ACC112 (cell line): Measurements from ENCODE around the gene NDRG4.

Experiments
- H2AFZ ChIP-seq: fragments of 200-600 bp; sonication (generic); one replicate; pipeline ENCODE4 v1.6.0; 2017; ENCODE audit warnings: antibody characterized with exemption, low read length; ENCODE audit not compliant: unreplicated experiment
- H3K27ac ChIP-seq: fragments of 200-600 bp; sonication (generic); 2 replicates; pipeline ENCODE4 v1.5.1; 2014; ENCODE audit warnings: low read depth, mild to moderate bottlenecking, antibody characterized with exemption, low read length, moderate library complexity
- H3K27me3 ChIP-seq: fragments of 200-600 bp; sonication (generic); 2 replicates; pipeline ENCODE4 v1.6.1; 2014; ENCODE audit warnings: mild to moderate bottlenecking, antibody characterized with exemption, low read length, moderate library complexity, mixed read lengths; ENCODE audit not compliant: insufficient read depth
- H3K36me3 ChIP-seq: fragments of 200-600 bp; sonication (generic); 2 replicates; pipeline ENCODE4 v1.6.1; 2016; ENCODE audit warnings: mild to moderate bottlenecking, antibody characterized with exemption, low read length, moderate library complexity, mixed read lengths; ENCODE audit not compliant: insufficient read depth
- H3K4me1 ChIP-seq: fragments of 200-600 bp; sonication (generic); one replicate; pipeline ENCODE4 v1.6.1; 2016; ENCODE audit warnings: low read length, mixed read lengths; ENCODE audit not compliant: insufficient read depth, unreplicated experiment, control insufficient read depth
- H3K4me3 ChIP-seq: fragments of 200-600 bp; sonication (generic); 2 replicates; pipeline ENCODE4 v1.5.1; 2014; ENCODE audit warnings: mild to moderate bottlenecking, low read depth, low read length
- H3K79me2 ChIP-seq: fragments of 200-600 bp; sonication (generic); one replicate; pipeline ENCODE4 v1.6.0; 2016; ENCODE audit warnings: low read length; ENCODE audit not compliant: control insufficient read depth, unreplicated experiment, insufficient read depth

The NDRG4 gene

DNA sequence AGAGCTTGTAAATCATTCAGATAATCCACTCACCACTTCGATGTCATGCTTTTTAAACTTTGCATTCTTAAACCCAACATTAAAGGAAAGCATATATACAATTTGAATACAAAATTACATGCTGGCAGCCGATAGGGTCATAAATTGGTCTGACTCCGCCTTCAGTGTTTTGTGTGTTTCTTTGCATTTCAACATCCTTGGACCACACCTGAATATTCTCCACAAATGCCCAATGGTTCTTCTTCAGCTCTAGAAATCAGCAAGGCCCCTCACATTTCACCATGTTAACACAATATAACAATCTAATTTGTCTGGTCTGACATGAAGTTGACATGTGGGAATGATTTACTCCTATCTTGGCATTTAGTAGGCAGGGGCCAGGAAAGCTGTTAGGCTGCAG lies 32.5 kb downstream of the NDRG4 start:
- Histone ChIP-seq H3K36me3 (peaks cover 49% of the 10 kb centered on the region), H3K4me3 (no peak overlapping the region), H3K27me3 (no peaks in the 10 kb centered on the region), H3K4me1 (no peaks in the 10 kb centered on the region), H3K79me2 (no peaks in the 10 kb centered on the region), H2AFZ (no peak overlapping the region), H3K27ac (no peak overlapping the region)

DNA sequence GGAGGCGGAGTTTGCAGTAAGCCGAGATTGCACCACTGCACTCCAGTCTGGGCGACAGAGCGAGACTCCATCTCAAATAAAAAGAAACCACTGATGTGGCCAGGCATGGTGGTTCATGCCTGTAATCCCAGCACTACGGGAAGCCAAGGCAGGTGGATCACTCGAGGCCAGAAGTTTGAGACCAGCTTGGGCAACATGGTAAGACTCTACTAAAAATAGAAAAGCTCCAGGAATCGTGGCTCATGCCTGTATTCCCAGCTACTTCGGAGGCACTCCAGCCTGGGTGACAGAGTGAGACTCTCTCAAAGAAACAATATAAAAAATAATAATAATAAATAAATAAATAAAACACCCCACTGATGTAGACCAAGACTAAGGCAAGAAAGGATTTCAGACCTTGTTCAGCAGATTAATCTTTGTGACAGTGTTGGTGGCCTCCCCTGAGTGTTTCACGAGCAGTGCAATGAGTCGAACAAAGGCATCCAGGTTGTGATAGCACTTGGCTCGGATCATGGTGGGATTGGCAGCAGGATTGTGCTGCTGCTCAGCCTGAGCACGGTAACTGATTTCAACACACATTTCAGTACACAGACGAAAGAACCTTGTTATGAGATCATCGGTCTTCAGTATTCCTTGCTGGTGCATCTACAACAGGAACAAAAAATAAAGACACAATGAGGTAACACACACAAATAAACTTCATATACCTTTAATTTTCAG lies 34.0 kb downstream of the NDRG4 start:
- H3K4me1 ChIP-seq, result no peaks in the 10 kb centered on the region
- H2AFZ ChIP-seq, result no peak overlapping the region
- H3K4me3 ChIP-seq, result no peak overlapping the region
- H3K79me2 ChIP-seq, result no peaks in the 10 kb centered on the region
- peaks cover 55% of the 10 kb centered on the region for H3K36me3 ChIP-seq
- no peak overlapping the region for H3K27ac ChIP-seq
- H3K27me3 ChIP-seq, result no peaks in the 10 kb centered on the region

GRCh38 chr16:58535100-58535499 lies 35.2 kb downstream of the NDRG4 start:
- H3K4me3 ChIP-seq, result no peak overlapping the region
- H3K27me3 ChIP-seq, result no peaks in the 10 kb centered on the region
- no peak overlapping the region for H2AFZ ChIP-seq
- H3K79me2 ChIP-seq, result no peaks in the 10 kb centered on the region
- no peak overlapping the region for H3K27ac ChIP-seq
- H3K36me3 ChIP-seq, result peaks cover 55% of the 10 kb centered on the region
- no peaks in the 10 kb centered on the region for H3K4me1 ChIP-seq

- no peak overlapping the region for H2AFZ ChIP-seq
- no peak overlapping the region for H3K27ac ChIP-seq
- no peaks in the 10 kb centered on the region for H3K4me1 ChIP-seq
- no peak overlapping the region for H3K4me3 ChIP-seq
- H3K79me2 ChIP-seq, result no peaks in the 10 kb centered on the region
- no peaks in the 10 kb centered on the region for H3K27me3 ChIP-seq
- peaks cover 52% of the 10 kb centered on the region for H3K36me3 ChIP-seq
Observed at GRCh38 chr16:58536278-58536677, 36.3 kb downstream of the NDRG4 start.

DNA sequence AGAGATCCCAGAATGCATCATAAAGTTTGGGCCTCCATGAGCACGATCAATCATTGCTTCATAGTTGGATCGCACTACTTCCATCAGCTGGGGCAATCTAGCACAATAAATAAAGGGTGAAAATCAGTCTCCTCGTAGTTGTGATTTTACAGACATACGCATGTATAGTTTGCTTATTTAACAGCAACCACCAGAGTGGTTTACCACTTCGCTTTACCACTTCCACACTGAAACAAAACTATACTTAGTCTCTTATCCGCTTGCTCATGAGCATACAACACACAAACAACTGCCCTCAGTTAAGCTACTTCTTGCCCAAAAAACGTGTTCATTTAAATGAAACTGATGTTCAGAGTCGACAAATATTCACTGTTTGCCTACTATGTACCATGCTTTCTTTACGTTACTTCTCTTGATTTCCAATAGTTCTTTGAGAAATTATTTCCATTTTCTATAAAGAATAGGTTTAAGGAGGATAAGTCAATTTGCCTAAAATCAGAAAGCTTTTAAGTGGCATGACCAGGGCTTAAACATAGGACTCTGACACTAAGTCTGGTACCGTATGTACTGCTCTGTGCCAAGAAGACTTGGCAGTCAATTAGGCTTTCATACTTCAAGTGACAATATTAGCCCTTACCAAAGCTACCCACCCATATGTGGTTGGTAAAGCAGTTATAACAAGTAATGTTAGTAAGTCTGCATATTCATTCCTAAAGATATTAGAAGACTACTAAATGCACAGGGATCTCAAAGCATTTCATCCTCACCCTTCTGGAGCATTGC lies 37.4 kb downstream of the NDRG4 start:
- no peak overlapping the region for H2AFZ ChIP-seq
- no peaks in the 10 kb centered on the region for H3K79me2 ChIP-seq
- no peaks in the 10 kb centered on the region for H3K27me3 ChIP-seq
- H3K27ac ChIP-seq, result no peak overlapping the region
- H3K36me3 ChIP-seq, result peaks cover 51% of the 10 kb centered on the region
- no peak overlapping the region for H3K4me3 ChIP-seq
- no peaks in the 10 kb centered on the region for H3K4me1 ChIP-seq

GRCh38 chr16:58541711-58542110 lies 41.8 kb downstream of the NDRG4 start:
- Histone ChIP-seq H3K27ac (no peak overlapping the region), H2AFZ (no peak overlapping the region), H3K27me3 (no peaks in the 10 kb centered on the region), H3K79me2 (no peaks in the 10 kb centered on the region), H3K4me3 (no peak overlapping the region), H3K4me1 (no peaks in the 10 kb centered on the region), H3K36me3 (peaks cover 58% of the 10 kb centered on the region)

DNA sequence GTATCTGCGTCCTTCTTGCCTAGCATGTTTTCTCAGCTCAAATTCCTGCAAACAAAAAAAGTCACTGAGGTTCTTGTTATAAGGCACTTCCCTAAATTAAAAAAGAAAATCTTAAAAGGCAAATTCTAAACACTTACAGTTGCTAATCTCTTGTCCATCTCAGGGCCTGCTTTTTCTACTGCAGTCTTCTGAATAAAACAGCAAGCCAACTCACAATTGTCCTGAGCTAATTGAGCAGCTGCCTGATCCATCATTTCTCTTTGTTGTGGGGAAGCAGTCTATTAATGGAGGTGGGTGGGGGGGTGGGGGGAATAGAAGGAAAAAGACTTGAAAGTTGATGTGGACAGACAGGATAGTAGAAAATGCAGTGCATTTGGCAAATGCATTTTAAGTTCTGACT lies 42.3 kb downstream of the NDRG4 start:
- H3K27me3 ChIP-seq, result no peaks in the 10 kb centered on the region
- H3K79me2 ChIP-seq, result no peaks in the 10 kb centered on the region
- no peak overlapping the region for H2AFZ ChIP-seq
- H3K27ac ChIP-seq, result no peak overlapping the region
- H3K36me3 ChIP-seq, result peaks cover 52% of the 10 kb centered on the region
- no peak overlapping the region for H3K4me3 ChIP-seq
- no peaks in the 10 kb centered on the region for H3K4me1 ChIP-seq

- H2AFZ ChIP-seq, result no peak overlapping the region
- no peaks in the 10 kb centered on the region for H3K4me1 ChIP-seq
- H3K27me3 ChIP-seq, result no peaks in the 10 kb centered on the region
- H3K4me3 ChIP-seq, result no peak overlapping the region
- H3K27ac ChIP-seq, result no peak overlapping the region
- H3K36me3 ChIP-seq, result peaks cover 43% of the 10 kb centered on the region
- H3K79me2 ChIP-seq, result no peaks in the 10 kb centered on the region
Observed at GRCh38 chr16:58543685-58544084, 43.7 kb downstream of the NDRG4 start.

GRCh38 chr16:58548378-58548777 lies 48.4 kb downstream of the NDRG4 start:
- no peaks in the 10 kb centered on the region for H3K79me2 ChIP-seq
- no peaks in the 10 kb centered on the region for H3K4me1 ChIP-seq
- H3K27ac ChIP-seq, result no peak overlapping the region
- H3K27me3 ChIP-seq, result no peaks in the 10 kb centered on the region
- no peak overlapping the region for H3K4me3 ChIP-seq
- peaks cover 56% of the 10 kb centered on the region for H3K36me3 ChIP-seq
- no peak overlapping the region for H2AFZ ChIP-seq

DNA sequence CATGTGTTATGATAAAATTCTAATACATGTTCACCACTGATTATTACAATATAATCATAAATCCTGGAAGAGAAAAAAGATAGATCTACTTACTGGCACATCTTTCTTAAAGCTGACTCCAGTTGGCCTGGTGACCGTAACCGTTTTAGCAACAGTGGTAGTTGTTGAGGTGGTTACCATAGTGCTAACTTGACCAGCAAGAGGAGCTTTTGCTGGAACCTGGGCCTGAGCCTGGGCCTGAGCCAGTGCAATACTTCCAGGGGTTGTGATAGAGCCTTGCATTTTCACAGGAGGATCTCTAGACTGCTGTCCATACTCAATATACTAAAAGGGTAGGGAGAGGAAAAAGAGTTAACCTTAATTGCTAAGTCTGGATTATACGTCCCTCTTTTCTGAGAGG lies 51.6 kb downstream of the NDRG4 start:
- Histone ChIP-seq H3K36me3 (peaks cover 62% of the 10 kb centered on the region), H3K79me2 (no peaks in the 10 kb centered on the region), H2AFZ (no peak overlapping the region), H3K4me1 (no peaks in the 10 kb centered on the region), H3K27me3 (no peaks in the 10 kb centered on the region), H3K4me3 (no peak overlapping the region), H3K27ac (no peak overlapping the region)

DNA sequence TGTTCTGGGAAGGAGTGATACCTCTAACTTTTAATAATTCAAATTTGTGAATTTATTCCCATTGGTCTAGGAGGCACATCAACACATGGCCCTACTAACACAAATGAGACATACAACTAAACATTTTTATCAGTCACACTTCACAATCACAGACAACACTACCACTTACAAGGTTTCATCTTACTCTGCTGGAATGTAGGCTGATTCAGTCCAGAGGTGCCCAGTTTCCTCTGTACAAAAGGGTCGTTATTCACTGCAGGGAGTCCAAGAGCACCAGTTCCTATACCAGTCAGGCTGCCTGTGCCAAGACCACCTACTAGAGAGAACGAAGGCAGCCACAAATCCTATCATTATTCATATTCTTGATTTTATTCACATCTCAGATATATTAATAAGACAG lies 56.7 kb downstream of the NDRG4 start:
- H3K4me1 ChIP-seq, result no peaks in the 10 kb centered on the region
- no peak overlapping the region for H3K27ac ChIP-seq
- H2AFZ ChIP-seq, result no peak overlapping the region
- no peak overlapping the region for H3K4me3 ChIP-seq
- peaks cover 17% of the 10 kb centered on the region for H3K79me2 ChIP-seq
- H3K36me3 ChIP-seq, result peaks cover 58% of the 10 kb centered on the region
- H3K27me3 ChIP-seq, result no peaks in the 10 kb centered on the region
